CD14-positive monocyte (primary cell): ENCODE measurements around the gene ALG6. TPM values are rescaled to one million over a fixed set of nuclear protein-coding genes. Genes with fewer than 3 reads are reported as not detected.

Experiments
- DNase-seq, 3 donors: peaks; one replicate each; pipeline ENCODE4 v3.0.0-alpha.2; 2011 to 2022
- H2AFZ ChIP-seq: 2 replicates; pipeline ENCODE4 v1.6.0; 2012; ENCODE audit warnings: mild to moderate bottlenecking, low read depth, low read length, inconsistent platforms; ENCODE audit not compliant: insufficient read depth, poor library complexity, severe bottlenecking
- H3K27ac ChIP-seq, 2 donors: 1 replicate in 1 of 2; 2 replicates in 1 of 2; pipeline ENCODE4 v1.5.1; 2012 to 2013; ENCODE audit warnings: low read length in 2 of 2, control low read depth in 1 of 2, inconsistent platforms in 1 of 2, low read depth in 1 of 2, mild to moderate bottlenecking in 1 of 2
- H3K27me3 ChIP-seq, 2 donors: one replicate each; pipeline versions ENCODE4 v1.6.0 to v1.6.1; 2011 to 2013; ENCODE audit warnings: low read length in 2 of 2; ENCODE audit not compliant: control insufficient read depth in 2 of 2, insufficient read depth in 2 of 2
- H3K36me3 ChIP-seq, 2 donors: replicated peaks in 1 of 2; 1 replicate in 1 of 2; 2 replicates in 1 of 2; pipeline versions ENCODE4 v1.5.1 to v1.6.1; 2012 to 2013; ENCODE audit warnings: low read length in 2 of 2, control low read depth in 1 of 2, inconsistent platforms in 1 of 2, mild to moderate bottlenecking in 1 of 2; ENCODE audit not compliant: insufficient read depth in 2 of 2, control insufficient read depth in 1 of 2
- H3K4me1 ChIP-seq, 2 donors: 1 replicate in 1 of 2; 2 replicates in 1 of 2; pipeline versions ENCODE4 v1.5.1 to v1.6.1; 2012 to 2013; ENCODE audit warnings: low read length in 2 of 2, control low read depth in 1 of 2, inconsistent platforms in 1 of 2, mild to moderate bottlenecking in 1 of 2, moderate library complexity in 1 of 2; ENCODE audit not compliant: insufficient read depth in 2 of 2, control insufficient read depth in 1 of 2
- H3K4me2 ChIP-seq: replicated peaks from 2 replicates; pipeline ENCODE3; 2012; ENCODE audit warnings: low read length, moderate library complexity, mild to moderate bottlenecking; ENCODE audit not compliant: poor library complexity, severe bottlenecking; ENCODE audit errors: extremely low read depth
- H3K4me3 ChIP-seq, 3 experiments: fragments of 200-600 bp in 1 of 3; sonication (generic) in 1 of 3; replicated peaks in 1 of 3; 1 replicate in 2 of 3; 2 replicates in 1 of 3; pipeline ENCODE4 v1.5.1; 2011 to 2013; ENCODE audit warnings: low read length in 3 of 3, mild to moderate bottlenecking in 3 of 3, control low read depth in 2 of 3, low read depth in 2 of 3, inconsistent platforms in 1 of 3, moderate library complexity in 1 of 3
- H3K79me2 ChIP-seq: 2 replicates; pipeline ENCODE4 v1.6.0; 2012; ENCODE audit warnings: mild to moderate bottlenecking, control low read depth, inconsistent platforms, low read length, moderate library complexity; ENCODE audit not compliant: insufficient read depth
- H3K9ac ChIP-seq: 2 replicates; pipeline ENCODE4 v1.6.0; 2017; ENCODE audit warnings: low read length, mild to moderate bottlenecking; ENCODE audit not compliant: insufficient read depth, poor library complexity, severe bottlenecking
- H3K9me3 ChIP-seq, 2 donors: replicated peaks in 1 of 2; 1 replicate in 1 of 2; 2 replicates in 1 of 2; pipeline versions ENCODE4 v1.5.1 to v1.6.1; 2012 to 2013; ENCODE audit warnings: low read length in 2 of 2, control low read depth in 1 of 2; ENCODE audit not compliant: control insufficient read depth in 1 of 2, insufficient read depth in 1 of 2
- H4K20me1 ChIP-seq: 2 replicates; pipeline ENCODE4 v1.6.0; 2012; ENCODE audit warnings: mild to moderate bottlenecking, low read length, control low read depth, moderate library complexity; ENCODE audit not compliant: insufficient read depth
- H3K27ac Mint-ChIP-seq, 7 donors: one replicate each; pipeline ENCODE4 v1.8.0; 2020; ENCODE audit warnings: mild to moderate bottlenecking in 7 of 7, mixed read lengths in 7 of 7, moderate library complexity in 6 of 7, inconsistent platforms in 2 of 7
- H3K27me3 Mint-ChIP-seq, 3 donors: one replicate each; pipeline ENCODE4 v1.8.0; 2021 to 2022; ENCODE audit warnings: low read depth in 3 of 3, mild to moderate bottlenecking in 3 of 3, mixed read lengths in 3 of 3, moderate library complexity in 3 of 3, inconsistent platforms in 1 of 3
- H3K36me3 Mint-ChIP-seq, 2 donors: one replicate each; pipeline ENCODE4 v1.8.0; 2020; ENCODE audit warnings: mixed read lengths in 2 of 2, inconsistent platforms in 1 of 2, mild to moderate bottlenecking in 1 of 2
- H3K4me1 Mint-ChIP-seq: one replicate; pipeline ENCODE4 v1.8.0; 2020; ENCODE audit warnings: mild to moderate bottlenecking, mixed read lengths
- H3K4me3 Mint-ChIP-seq, 2 donors: one replicate each; pipeline ENCODE4 v1.8.0; 2020; ENCODE audit warnings: mild to moderate bottlenecking in 2 of 2, mixed read lengths in 2 of 2, moderate library complexity in 1 of 2
- H3K9me3 Mint-ChIP-seq, 7 donors: one replicate each; pipeline ENCODE4 v1.8.0; 2020 to 2022; ENCODE audit warnings: mixed read lengths in 7 of 7, mild to moderate bottlenecking in 6 of 7, moderate library complexity in 6 of 7, inconsistent platforms in 2 of 7
- WGBS: methylation state at CpG from one replicate; pipeline ENCODE4 v1.1.5; 2013; ENCODE audit warnings: missing lambda C conversion rate; ENCODE audit not compliant: insufficient coverage; 5-methylcytosine and 5-hydroxymethylcytosine counted together
- intact Hi-C, 2 donors: fragments of 100-400 bp; cut with micrococcal nuclease; formaldehyde crosslinking; loops; one replicate each; pipeline versions ENCODE4 v1.15.0 to v1.15.1; 2023
- polyA plus RNA-seq, 3 donors: library from polyadenylated mRNA; depleted of rRNA in 1 of 3; unstranded in 2 of 3; stranded (reverse) in 1 of 3; fragments of 300-500 nt in 2 of 3; fragments of >200 nt in 1 of 3; fragmentation: Illumina TruSeq in 2 of 3; gene quantifications; 1 replicate in 2 of 3; 2 replicates in 1 of 3; pipeline ENCODE4 v1.2.3, GENCODE V29; 2012 to 2021
- TF ChIP-seq, protein P1 (sequence below): fragments of 200-600 bp; IDR thresholded peaks from one replicate; pipeline ENCODE4 v1.8.0; 2022; ENCODE audit warnings: antibody characterized with exemption, mild to moderate bottlenecking

The ALG6 gene
- polyA plus RNA-seq, 3 donors = 9.3 to 24.7 (median 20.2) TPM

DNA sequence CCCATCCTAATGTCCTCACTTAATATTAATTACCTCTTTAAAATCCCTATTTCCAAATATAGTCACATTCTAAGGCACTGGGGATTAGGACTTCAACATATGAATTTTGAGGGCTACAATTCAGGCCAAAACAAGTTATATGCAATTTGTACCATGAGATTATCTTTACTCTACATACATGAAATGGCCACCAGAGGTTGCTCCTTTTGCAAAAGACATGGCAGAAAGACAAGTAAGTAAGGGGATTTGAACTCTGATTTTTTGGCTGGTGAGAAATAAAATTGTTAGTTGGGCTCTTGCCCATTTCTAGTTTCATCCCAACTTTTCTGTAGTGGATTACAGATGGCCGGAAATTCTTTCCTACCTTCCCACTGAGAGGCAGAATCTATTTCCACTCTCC, 4.8 kb upstream of the ALG6 start:
- H3K9ac ChIP-seq = no peak overlapping the region
- H3K36me3 ChIP-seq = no peaks in the 10 kb centered on the region
- H3K4me2 ChIP-seq = no peak overlapping the region
- H3K4me3 ChIP-seq = no peak overlapping the region
- DNase-seq = no peak
- Mint-ChIP-seq H3K27ac (no peak overlapping the region), H3K4me3 (no peak overlapping the region), H3K4me1 (peaks cover 5% of the 10 kb centered on the region), H3K27me3 (peaks cover 7 to 18% (median 16%) of the 10 kb centered on the region in 3 donors), H3K9me3 (peaks cover 0 to 2% (median 0%) of the 10 kb centered on the region in 7 donors), H3K36me3 (no peaks in the 10 kb centered on the region)
- no peaks in the 10 kb centered on the region for H4K20me1 ChIP-seq
- WGBS = no CpG with 5 or more reads among the region's 1 CpG
- peaks cover 5 to 6% of the 10 kb centered on the region in 2 donors for H3K4me1 ChIP-seq
- no peak overlapping the region for H3K27ac ChIP-seq
- TF ChIP-seq, protein P1, sequence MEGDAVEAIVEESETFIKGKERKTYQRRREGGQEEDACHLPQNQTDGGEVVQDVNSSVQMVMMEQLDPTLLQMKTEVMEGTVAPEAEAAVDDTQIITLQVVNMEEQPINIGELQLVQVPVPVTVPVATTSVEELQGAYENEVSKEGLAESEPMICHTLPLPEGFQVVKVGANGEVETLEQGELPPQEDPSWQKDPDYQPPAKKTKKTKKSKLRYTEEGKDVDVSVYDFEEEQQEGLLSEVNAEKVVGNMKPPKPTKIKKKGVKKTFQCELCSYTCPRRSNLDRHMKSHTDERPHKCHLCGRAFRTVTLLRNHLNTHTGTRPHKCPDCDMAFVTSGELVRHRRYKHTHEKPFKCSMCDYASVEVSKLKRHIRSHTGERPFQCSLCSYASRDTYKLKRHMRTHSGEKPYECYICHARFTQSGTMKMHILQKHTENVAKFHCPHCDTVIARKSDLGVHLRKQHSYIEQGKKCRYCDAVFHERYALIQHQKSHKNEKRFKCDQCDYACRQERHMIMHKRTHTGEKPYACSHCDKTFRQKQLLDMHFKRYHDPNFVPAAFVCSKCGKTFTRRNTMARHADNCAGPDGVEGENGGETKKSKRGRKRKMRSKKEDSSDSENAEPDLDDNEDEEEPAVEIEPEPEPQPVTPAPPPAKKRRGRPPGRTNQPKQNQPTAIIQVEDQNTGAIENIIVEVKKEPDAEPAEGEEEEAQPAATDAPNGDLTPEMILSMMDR = no peak
- H3K79me2 ChIP-seq = no peaks in the 10 kb centered on the region
- no peaks in the 10 kb centered on the region for H3K9me3 ChIP-seq
- intact Hi-C loops = loop anchor here in 1 of 2 donors (10.0 kb wide), 1 partner anchor 162 kb away; the partner anchor contains the start of genes EFCAB7 and ITGB3BP
- no peaks in the 10 kb centered on the region for H3K27me3 ChIP-seq
- no peak overlapping the region for H2AFZ ChIP-seq

DNA sequence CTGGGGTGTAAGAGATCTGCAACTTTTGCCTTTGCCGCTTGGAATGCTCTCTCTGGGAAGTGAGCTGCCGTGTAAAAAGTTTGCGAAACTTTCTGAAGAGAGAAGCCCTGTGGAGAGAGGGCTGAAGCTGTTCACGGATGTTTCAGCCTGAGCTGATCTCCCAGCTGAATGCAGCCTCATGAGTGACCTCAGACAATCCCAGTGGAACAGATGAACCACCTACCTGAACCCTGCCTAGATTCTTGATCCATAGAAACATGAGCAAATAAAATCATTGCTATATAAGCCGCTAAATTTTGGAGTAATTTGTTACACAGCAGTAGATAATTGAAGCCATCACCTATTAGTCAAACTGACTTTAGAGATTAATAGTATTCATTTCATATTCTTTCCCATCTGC, 4.4 kb upstream of the ALG6 start:
- Mint-ChIP-seq H3K4me3 (no peak overlapping the region), H3K27me3 (peaks cover 7 to 18% (median 16%) of the 10 kb centered on the region in 3 donors), H3K4me1 (peaks cover 7% of the 10 kb centered on the region), H3K9me3 (peaks cover 0 to 2% (median 0%) of the 10 kb centered on the region in 7 donors), H3K27ac (no peak overlapping the region), H3K36me3 (no peaks in the 10 kb centered on the region)
- Histone ChIP-seq H2AFZ (no peak overlapping the region), H4K20me1 (no peaks in the 10 kb centered on the region), H3K27me3 (no peaks in the 10 kb centered on the region), H3K4me3 (no peak overlapping the region), H3K9ac (no peak overlapping the region), H3K4me1 (peaks cover 6 to 10% of the 10 kb centered on the region in 2 donors), H3K79me2 (no peaks in the 10 kb centered on the region), H3K27ac (no peak overlapping the region), H3K9me3 (no peaks in the 10 kb centered on the region), H3K4me2 (no peak overlapping the region), H3K36me3 (no peaks in the 10 kb centered on the region)
- TF ChIP-seq, protein P1 = no peak
- intact Hi-C loops = loop anchor here in 1 of 2 donors (10.0 kb wide), 1 partner anchor 162 kb away; the partner anchor contains the start of genes EFCAB7 and ITGB3BP
- WGBS = 82% methylated on average over 3 of the region's 5 CpGs
- no peak for DNase-seq
